ENCODE results near the gene NKAIN2. TPM values are rescaled to one million over a fixed set of nuclear protein-coding genes. Genes with fewer than 3 reads are reported as not detected.

Gene NKAIN2
- total RNA-seq, 1 experiment from 2014 or later = 0.06 TPM

Other genes with a start within 250 kb of the NKAIN2 start
- not detected in 2 replicates for gene TRDN, start 166.9 kb upstream of the NKAIN2 start, total RNA-seq (2014; rRNA removed)

All from LHCN-M2 (cell line).